Chondrocyte (in vitro differentiated cells): ENCODE measurements around the gene SUSD1. TPM values are rescaled to one million over a fixed set of nuclear protein-coding genes. Genes with fewer than 3 reads are reported as not detected.

Source experiments
- DNase-seq: peaks from one replicate; pipeline ENCODE4 v3.0.0; 2021; ENCODE audit warnings: mixed read lengths, low spot score
- H3K27ac Mint-ChIP-seq: one replicate; pipeline ENCODE4 v1.8.0; 2021; ENCODE audit warnings: mild to moderate bottlenecking, moderate library complexity, mixed read lengths; ENCODE audit not compliant: unreplicated experiment
- H3K27me3 Mint-ChIP-seq: 2 replicates; pipeline ENCODE4 v1.8.0; 2021; ENCODE audit warnings: low read depth, mixed read lengths
- H3K36me3 Mint-ChIP-seq: 2 replicates; pipeline ENCODE4 v1.8.0; 2021; ENCODE audit warnings: low read depth, mixed read lengths
- H3K4me1 Mint-ChIP-seq: 2 replicates; pipeline ENCODE4 v1.8.0; 2021; ENCODE audit warnings: low read depth, mild to moderate bottlenecking, mixed read lengths
- H3K4me3 Mint-ChIP-seq: one replicate; pipeline ENCODE4 v1.8.0; 2021; ENCODE audit warnings: mild to moderate bottlenecking, moderate library complexity, mixed read lengths; ENCODE audit not compliant: unreplicated experiment
- H3K9me3 Mint-ChIP-seq: 2 replicates; pipeline ENCODE4 v1.8.0; 2021; ENCODE audit warnings: low read depth, mixed read lengths
- CTCF ChIP-seq: fragments of 200-600 bp; sonication (generic); IDR thresholded peaks from 2 replicates; pipeline ENCODE4 v1.5.0; 2021; ENCODE audit warnings: antibody characterized with exemption, mild to moderate bottlenecking, moderate library complexity
- total RNA-seq: library from RNA; stranded (reverse); gene quantifications from 3 replicates; pipeline ENCODE4 v1.2.1, GENCODE V29; 2021

Gene SUSD1
- total RNA-seq, 1 donor from 2014 or later = 29.6 TPM

GRCh38 chr9:112173489-112174221 is 1.4 kb downstream of the SUSD1 start:
- no peak for DNase-seq
- no peak for TF ChIP-seq CTCF
- Mint-ChIP-seq H3K27me3 (no peaks in the 10 kb centered on the region), H3K4me3 (peak overlapping the region; percentile 75), H3K4me1 (peaks cover 50% of the 10 kb centered on the region), H3K27ac (peak overlapping the region; percentile 72), H3K36me3 (no peaks in the 10 kb centered on the region), H3K9me3 (no peaks in the 10 kb centered on the region)

DNA sequence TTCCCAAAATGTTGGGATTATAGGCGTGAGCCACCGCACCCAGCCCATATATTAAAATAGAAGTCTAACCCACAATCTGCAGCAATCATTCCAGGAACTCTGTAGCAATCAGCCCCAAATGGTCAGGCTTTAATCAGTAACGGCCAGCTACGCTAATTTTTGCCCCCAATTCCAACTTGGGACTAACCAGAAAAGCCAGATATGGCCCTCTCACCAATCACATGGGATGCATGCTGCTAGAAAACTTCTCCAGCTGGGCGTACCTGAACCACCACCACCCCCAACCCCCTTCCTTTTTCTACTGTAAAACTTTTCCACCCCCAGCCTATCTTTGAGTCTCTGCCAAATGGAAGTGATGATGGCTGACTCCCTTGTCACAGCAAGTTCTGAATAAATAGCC is 4.1 kb downstream of the SUSD1 start:
- H3K27me3 Mint-ChIP-seq = no peaks in the 10 kb centered on the region
- no peak overlapping the region for H3K4me3 Mint-ChIP-seq
- DNase-seq = no peak
- peaks cover 73% of the 10 kb centered on the region for H3K4me1 Mint-ChIP-seq
- no peak for TF ChIP-seq CTCF
- H3K36me3 Mint-ChIP-seq = no peaks in the 10 kb centered on the region
- no peak overlapping the region for H3K27ac Mint-ChIP-seq
- H3K9me3 Mint-ChIP-seq = no peaks in the 10 kb centered on the region

GRCh38 chr9:112170235-112170634 is 4.9 kb downstream of the SUSD1 start:
- Mint-ChIP-seq H3K27me3 (no peaks in the 10 kb centered on the region), H3K4me1 (peaks cover 71% of the 10 kb centered on the region), H3K36me3 (no peaks in the 10 kb centered on the region), H3K9me3 (no peaks in the 10 kb centered on the region), H3K4me3 (no peak overlapping the region), H3K27ac (peak overlapping the region; percentile 4)
- no peak for DNase-seq
- TF ChIP-seq CTCF = no peak

DNA sequence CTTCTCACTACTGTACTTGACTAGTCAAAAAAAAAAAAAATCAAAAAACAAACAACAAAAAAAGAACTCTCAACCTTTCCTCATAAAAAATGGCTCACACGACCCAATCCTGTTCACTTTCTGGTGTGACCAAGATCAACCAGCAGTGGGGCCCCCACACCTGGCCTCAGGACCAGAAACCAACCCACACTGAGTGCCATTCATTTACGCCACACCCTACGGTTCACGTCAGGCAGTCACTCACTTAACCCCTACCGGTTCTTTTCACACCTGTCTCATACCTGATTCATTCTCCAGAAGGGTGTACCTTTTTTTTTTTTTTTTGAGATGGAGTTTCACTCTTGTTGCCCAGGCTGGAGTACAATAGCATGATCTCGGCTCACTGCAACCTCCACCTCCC is 5.7 kb downstream of the SUSD1 start:
- TF ChIP-seq CTCF = no peak
- Mint-ChIP-seq H3K27ac (peak overlapping the region; percentile 88), H3K9me3 (no peaks in the 10 kb centered on the region)

GRCh38 chr9:112168197-112168596 is 6.9 kb downstream of the SUSD1 start:
- TF ChIP-seq CTCF = no peak
- Mint-ChIP-seq H3K27me3 (no peaks in the 10 kb centered on the region), H3K36me3 (no peaks in the 10 kb centered on the region), H3K9me3 (no peaks in the 10 kb centered on the region), H3K27ac (peak overlapping the region; percentile 88), H3K4me1 (peaks cover 62% of the 10 kb centered on the region), H3K4me3 (no peak overlapping the region)
- no peak for DNase-seq

More for the DNA sequence above, 5.7 kb downstream of the SUSD1 start:
- Mint-ChIP-seq H3K4me1 (peaks cover 69% of the 10 kb centered on the region), H3K4me3 (no peak overlapping the region), H3K36me3 (no peaks in the 10 kb centered on the region), H3K27me3 (no peaks in the 10 kb centered on the region)
- DNase-seq = no peak
